HG02642 (cell line): ENCODE results near the gene ICE1.
A peak's percentile ranks its signal among the peaks of the same experiment; 100 is the strongest.
"Not testable (repeated sequence)": the region's sequence is repeated elsewhere in the genome, so short reads cannot be mapped to it uniquely, and the experiment has no call there.

Experiments
- ATAC-seq: cut with Tn5 transposase; IDR thresholded peaks from one replicate; pipeline ENCODE4 v1.9.1; 2021; ENCODE audit warnings: mild to moderate bottlenecking; ENCODE audit not compliant: unreplicated experiment, poor library complexity

Gene ICE1

DNA sequence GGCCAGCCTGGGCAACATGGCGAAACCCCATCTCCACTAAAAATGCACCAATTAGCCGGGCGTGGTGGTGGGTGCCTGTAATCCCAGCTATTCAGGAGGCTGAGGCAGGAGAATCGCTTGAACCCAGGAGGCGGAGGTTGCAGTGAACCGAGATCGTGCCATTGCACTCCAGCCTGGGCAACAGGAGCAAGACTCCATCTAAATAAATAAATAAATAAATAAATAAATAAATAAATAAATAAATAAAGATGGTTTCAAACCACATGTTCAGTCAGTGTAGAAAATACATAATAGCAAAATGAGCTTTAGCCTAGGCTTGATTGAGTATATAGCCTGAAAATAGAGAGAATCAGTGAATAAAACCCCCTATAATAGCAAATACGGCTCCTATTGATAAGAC is 27.4 kb upstream of the ICE1 start:
- ATAC-seq: not testable (repeated sequence)

DNA sequence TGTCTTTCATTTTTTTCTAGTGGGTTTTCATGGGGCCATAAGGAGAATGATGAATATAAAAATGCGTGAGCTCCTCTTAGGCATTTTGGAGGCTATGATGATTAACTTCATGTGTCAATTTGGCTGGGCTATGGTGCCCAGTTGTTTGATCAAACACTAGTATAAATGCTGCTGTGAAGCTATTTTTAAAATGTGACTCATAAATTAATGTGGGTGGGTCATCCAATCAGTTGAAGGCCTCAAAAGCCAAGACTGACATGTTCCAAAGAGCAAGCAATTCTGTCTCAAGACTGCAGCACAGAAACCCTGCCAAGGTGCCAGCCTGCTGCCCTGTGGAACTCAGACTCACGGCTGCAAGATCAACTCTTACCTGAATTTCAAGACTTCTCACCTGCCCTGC is 24.4 kb upstream of the ICE1 start:
- no peak for ATAC-seq

DNA sequence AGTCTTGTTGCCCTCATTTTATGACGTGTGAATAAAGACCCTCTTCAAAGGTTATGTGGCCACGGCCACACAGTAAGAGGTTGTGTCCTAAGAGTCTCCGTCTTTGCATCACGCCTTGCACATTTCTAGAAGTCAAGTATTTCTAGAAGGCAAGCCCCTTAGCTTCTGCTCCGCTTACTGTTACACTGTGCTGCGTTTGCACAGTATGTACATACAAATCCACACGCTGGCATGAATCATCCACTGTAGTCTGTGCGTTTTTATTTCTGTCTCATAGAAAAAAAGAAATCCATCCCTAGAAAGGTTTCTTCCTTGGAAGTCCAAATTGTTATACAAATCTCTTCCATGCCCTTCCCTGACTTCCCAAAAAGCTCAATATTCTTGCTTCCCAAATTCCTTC is 21.4 kb upstream of the ICE1 start:
- ATAC-seq: no peak

DNA sequence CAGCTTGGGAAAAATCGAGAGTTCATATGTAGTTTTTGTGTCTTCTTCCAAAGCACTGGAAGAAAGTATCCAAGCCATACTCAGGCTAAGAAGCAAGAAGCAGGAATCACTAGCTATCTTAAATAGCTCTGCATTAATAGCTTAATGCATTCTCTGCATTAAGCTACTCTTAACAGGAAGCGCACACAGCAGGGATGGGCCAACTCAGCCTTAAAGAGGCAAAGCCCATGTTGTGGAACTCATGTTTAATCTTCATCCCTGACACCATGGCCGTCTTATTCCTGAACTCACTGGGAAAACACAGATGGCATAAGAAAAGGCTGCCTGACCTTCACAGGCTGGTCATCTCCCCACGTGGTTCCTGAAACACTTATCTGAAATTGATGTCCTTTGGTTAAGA is 18.7 kb upstream of the ICE1 start:
- no peak for ATAC-seq

DNA sequence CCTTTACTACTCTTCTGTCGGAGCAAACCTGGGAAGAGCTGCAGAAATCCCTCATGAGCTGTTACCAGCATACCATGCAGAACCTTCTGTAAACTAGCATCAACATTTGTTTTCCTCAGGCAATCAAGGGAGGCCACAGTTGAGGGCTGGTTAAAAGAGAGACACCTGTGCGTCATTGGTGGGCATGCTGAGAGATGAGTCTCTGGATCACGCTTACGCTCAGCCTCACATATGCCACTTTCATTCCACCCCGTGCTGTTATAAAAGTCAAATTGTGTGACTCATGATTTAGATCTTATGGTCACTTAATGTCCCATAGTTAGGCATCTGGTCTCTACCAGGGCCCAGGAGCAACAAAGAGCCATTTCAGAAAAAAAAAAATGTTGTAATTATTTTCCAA is 18.1 kb upstream of the ICE1 start:
- no peak for ATAC-seq

DNA sequence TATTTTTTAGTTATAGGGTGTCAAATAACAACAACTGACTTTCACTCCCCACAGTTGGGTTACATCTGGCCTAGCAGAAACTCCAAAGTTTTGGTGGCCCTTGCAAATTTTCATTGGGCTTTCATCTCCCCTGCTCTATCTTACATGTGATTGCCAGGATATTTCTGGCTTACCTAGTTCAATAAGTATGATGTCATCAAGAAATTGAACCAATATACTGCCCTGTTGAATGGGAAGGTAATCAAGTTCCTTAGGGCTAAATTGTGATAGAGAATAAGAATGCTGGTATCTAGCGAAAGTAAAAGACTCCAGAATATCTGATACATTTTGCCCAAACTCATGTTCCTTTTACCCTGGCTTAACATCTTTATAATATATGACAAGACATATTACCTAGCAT is 17.0 kb upstream of the ICE1 start:
- no peak for ATAC-seq

DNA sequence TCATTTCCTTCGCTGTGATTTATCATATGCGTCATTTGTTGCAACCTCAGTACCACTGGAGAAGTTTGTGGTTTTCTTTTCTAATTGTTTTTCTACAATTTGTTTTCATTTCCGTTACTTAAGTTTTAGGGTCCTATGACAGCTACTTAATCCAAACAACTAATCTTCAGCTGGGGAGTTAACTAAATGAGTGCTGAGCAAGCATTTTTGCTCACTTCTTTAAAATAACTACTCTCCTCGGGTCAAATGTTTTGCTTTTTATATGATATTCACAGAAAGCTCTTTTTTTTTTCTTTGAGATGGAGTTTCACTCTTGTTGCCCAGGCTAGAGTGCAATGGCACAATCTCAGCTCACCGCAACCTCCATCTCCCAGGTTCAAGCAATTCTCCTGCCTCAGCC is 14.6 kb upstream of the ICE1 start:
- ATAC-seq: no peak

DNA sequence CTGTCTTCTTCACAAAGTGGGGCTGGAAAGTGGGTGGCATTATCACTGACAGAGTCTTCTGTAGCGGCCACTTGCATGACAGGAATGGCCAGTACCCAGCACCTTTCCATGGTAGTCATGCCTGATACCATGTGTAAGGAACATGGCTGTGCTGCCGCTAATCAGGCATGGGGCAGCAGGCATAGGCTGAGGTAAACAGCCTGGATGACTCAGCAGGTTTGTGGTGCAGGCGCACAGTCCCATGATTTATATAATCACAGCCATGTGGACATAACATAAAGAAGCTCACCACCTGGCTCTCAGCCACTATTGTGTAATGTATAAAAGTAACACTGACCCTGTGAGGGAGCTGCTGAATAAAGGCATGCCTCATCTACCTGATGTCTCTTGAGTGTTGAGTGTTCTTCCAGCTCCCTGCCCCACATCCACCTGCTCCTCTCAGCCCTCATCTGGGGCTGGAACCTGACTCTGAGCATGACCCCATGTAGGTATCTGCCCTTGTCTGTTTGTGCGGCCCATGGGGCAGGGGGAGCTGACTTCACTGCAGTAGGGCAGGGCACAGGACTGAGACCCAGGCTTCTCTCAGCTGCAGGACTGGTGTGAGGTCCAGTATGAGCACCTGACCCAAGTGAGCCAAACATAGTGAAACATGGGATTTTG is 13.2 kb upstream of the ICE1 start:
- no peak for ATAC-seq

DNA sequence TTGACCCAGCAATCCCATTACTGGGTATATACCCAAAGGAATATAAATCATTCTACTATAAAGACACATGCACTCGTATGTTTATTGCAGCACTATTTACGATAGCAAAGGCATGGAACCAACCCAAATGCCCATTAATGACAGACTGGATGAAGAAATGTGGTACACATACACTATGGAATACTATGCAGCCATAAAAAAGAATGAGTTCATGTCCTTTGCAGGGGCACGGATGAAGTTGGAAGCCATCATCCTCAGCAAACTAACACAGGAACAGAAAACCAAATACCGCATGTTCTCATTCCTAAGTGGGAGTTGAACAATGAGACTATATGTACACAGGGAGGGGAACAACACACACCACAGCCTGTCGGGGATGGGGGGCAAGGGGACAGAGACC is 8.6 kb upstream of the ICE1 start:
- ATAC-seq: not testable (repeated sequence)

DNA sequence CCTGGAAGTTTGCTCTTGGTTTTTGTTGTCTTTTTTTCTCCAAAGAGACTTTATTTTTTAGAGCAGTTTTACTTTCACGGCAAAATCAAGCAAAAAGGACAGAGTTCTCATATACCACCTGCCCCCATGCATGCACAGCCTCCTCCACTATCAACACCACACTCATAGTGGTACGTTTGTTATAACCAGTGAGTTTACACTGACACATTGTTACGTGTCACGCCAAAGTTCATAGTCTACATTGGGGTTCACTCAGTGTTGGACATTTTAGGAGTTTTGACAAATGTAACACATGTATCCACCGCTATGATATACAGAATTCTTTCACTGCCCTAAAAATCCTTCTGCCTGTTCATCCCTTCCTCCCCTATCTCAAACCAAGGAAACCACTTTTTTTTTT is 7.5 kb upstream of the ICE1 start:
- no peak for ATAC-seq

DNA sequence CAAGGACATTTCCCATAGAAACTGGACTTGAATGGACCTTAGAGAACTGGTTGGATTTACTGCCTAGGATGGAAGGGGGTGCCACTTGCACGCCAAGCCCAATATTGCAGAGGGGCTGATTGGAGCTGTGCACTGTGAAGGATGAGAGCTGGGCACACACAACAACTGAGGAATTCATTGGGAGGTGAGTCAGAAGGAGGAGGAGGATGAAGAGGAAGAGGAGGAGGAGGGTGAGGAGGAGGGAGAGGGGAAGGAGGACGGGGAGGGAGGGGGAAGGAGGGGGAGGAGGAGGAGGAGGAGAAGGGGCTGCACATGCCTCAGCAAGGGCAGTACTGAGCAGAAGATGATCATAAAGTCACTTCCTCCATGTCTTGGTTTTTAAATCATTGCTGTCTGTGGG is 5.7 kb upstream of the ICE1 start:
- ATAC-seq: no peak

DNA sequence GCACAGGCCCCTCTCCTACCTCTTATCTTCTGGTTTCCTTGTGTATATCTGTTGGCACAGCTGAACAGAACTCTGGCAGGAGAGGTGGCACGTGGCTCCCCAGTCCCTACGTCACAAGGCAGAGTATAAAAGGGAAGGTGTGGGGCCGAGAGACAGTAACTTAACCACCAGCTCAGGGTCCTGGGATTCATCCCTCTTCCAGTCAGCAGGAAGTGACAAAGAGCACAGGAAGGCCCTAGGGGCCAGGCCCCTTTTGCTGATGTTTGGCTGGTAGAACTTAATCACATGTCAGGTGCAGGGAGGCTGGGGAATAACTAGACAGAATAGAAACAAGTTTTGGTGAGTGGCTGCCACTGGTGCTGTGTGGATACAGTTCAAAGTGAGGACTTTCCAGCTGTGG is 4.5 kb upstream of the ICE1 start:
- no peak for ATAC-seq

DNA sequence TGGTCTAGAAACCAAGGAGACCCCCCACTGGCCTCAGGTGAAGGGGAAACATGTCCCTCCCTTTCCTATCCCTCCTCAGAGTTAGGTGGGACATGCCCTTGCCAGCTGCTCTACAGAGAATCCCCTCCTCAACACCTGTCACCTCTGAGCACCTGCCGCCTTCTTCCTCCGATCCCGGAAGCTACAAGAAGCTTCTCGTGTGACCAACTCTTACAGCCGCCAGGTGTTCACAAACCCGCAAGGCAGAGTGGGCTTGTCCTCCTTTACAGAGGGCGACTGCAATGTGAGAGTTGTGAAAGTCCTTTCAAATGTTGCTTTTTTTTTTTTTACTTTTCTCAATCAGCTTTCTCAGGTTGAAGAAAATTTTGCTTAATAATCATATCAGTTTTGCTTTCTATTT is 3.7 kb upstream of the ICE1 start:
- no peak for ATAC-seq

DNA sequence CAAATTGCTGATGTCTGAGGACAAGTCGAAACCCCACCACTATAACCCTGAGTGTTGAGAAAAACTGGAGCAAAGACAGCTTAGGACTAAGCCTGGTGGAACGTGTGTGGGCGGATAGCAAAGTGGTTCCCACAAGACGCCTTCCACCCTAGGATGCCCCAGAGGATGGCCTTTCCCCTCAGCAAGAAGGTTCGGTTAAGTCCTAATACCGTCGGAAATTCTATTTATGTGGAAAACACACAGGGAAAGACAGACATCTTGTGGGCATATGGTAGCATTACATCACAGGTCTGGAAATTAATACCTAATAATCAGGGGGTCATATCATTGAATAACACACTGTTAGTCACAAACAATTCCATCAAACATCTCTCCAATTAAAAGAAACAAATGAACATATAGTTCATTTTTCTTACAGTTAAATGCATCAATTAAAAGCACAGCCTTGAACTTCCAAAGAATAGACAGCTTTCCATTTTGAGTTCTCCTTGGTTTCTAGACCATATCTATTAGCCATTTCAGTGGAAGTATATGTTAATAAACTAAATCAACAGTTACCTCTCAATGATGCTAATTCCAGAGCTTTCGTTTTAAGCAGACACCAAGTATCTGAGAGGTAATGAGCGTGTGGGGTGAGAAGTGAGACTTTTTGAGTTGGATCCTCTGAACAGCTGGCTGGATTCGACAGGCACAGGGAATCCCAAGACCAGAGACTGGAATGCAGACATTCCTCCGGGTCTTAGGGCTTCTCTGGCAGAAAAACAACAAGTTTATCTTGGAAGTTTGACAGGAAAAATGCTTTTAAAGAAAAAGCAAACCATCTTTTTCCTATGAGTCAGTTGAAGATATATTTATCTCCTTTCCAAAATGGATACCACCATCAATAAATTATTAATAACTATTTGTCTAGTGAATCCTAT is 2.9 kb upstream of the ICE1 start:
- ATAC-seq: no peak

DNA sequence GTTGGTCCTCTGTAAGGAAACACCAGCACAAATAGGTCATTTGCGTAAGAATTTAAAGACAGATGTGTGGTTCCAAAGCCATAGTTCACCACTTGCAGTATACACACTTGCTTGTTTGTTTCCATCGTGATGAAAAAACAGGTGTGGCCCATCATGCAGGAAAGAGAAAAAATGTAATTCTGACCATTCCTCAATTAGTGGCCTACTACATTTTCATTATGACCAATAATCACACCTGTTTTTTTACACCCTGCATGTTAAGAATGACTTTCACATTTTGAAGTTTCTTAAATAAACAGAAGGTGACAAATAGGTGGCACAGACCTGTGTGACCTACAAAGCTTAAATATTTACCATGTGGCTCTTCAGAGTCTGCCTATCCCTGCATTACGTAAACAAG is 2.2 kb upstream of the ICE1 start:
- ATAC-seq: no peak

DNA sequence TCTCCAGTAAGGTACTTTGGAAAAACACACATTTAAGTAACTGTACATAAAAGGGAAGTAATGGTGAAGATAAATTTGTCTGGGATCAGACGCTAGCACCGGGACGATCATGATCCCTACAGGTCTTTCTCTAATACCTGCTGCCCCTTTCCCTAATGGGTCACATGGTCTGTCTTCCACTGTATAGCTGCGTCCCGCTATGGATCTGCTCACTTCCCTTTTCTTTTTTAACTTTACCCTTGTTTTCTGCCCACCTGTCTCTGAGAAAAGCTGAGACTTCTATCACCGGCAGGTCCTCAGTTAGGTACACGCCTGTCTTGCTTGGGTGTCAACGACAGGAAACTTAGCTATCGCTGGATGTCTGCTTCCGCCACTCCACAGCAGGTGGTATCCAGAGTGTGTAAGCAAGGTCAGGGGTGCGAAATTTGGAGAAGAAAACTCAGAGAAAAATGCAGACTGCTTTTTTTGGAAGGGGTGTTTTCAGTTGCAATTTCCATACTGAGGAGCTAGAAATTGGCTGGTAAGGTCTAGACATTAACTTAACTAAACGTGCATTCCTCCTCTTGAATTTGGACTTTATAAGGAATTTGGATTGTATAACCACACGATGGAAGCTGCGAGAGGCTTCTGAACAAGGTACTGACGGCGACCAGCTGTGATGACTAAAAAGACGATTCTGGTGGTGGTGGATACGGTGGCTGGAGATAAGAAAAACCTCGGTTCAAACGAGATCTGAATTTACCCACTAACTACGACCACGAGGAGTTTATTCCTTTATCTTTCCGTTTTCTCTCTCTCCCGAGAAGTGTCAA is 1.1 kb upstream of the ICE1 start:
- ATAC-seq: peak; percentile 15

DNA sequence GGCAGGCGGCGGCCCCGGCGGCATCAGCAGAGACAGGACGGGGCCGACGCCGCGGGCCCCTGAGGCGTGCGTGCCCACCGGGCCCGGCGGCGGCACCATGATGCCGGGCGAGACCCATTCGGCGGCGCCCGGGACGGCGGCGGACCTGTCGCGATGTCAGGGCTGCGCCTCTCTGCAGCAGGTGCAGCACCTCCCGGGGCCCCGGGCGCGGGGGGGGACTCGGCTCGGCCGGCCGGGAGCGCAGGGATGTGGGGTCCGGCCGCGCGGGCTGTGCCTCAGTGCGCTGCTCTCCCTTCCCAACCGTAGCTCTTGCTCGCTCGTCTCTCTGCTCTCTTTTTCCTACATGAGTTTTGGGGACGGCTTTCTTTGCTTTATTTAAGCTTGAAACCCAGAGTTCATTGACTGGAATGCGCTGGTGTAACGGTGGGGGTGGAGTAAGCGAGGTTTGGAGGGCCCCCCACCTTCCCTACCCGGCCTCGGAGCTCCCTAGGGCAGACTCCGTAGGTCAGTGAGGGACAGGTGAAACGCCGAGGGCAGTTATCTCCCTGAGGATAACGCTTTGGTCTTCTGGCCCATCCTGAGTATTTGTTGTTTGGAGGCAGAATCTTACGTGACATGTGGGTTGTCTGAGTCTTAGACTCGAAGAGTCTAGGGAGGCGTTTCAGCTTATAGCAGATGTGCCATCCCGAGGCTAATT is 490 bp downstream of the ICE1 start:
- ATAC-seq: peak; percentile 16

DNA sequence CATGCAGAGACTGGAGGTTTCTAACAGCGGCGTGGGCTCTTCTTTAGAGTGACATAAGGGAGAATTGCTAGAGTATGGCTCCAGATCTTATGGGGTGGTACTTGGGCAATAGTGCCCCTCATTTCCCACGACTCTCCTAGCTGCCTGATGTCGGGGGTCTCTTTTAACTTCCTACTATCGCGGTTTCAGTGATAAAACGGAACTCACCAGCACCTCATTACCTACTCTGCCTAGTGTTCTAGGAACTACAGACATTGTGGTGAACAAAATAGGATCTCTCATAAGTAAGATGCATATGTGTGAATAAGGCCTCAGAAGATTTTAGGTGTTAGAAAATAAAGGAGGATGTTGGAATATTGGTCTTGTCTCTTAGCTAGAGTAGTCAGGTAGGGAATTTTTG is 1.1 kb downstream of the ICE1 start:
- no peak for ATAC-seq

DNA sequence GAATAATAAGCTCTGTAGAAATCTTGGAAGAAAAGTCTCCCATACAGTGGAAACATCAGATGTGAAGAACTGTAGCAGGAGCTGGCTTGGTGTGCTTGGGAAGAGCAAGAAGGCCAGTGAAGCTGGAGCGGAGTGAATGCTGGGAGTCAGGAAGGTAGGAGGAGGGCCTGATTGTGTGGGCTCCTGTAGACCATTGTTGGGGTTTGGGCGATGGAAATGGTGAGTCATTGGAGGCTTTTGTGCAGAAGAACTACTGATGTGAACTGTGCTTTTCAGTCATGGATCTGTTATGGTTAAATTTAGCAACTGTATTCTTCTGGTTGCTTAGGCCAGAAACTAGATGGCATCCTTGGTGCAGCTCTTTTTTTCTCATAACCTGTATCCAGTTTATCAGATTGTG is 2.3 kb downstream of the ICE1 start:
- ATAC-seq: no peak

DNA sequence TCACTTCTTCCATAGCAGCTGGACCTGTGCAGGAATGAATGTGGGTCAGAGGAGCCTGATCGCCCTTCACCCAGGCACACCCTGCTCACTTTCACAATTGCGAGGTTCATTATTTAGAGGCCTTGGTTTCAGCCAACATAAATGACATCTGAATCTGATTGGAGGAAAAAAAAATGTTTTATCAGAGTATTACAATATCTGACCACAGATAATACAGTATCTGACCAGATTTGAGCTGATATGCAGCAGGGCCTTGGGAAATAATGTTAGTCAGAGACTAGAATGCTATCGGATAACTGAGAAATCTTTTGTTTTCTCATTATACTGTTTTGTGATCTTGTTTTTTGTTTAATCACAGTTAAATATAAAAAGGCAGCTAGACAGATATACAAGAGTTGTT is 7.7 kb downstream of the ICE1 start:
- no peak for ATAC-seq
